ENCODE data around the gene LTF.

DNA sequence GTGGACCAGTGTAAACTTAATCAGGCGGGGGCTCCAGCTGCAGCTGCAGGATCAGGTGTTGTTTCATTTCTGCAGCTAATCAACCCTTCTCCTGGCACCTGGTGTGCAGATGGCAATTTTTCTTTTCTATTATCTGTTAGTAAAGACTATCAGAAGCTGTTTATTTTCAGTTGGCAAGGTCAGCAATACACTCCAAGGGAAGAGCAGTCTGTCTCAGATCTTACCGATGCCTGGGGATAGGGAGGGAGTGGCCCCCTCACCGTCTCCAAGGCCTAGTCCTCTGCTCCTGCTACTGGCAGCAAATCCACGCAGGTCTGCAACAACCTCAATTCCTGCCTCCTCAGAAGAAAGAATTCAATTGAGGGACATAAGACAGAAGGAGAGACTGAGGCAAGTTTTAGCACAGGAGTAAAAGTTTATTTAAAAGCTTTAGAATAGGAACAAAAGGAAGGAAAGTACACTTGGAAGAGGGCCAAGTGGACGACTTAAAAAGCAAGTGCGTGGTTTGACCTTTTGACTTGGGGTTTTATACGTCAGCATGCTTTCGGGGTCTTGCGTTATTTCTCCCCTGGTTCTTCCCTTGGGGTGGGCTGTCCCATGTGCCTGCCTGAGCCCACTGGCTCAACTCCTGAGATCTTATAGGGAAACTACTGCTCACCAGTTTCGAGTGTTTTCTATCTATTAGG lies 48.4 kb downstream of the LTF start:
- TF ChIP-seq, protein P1, sequence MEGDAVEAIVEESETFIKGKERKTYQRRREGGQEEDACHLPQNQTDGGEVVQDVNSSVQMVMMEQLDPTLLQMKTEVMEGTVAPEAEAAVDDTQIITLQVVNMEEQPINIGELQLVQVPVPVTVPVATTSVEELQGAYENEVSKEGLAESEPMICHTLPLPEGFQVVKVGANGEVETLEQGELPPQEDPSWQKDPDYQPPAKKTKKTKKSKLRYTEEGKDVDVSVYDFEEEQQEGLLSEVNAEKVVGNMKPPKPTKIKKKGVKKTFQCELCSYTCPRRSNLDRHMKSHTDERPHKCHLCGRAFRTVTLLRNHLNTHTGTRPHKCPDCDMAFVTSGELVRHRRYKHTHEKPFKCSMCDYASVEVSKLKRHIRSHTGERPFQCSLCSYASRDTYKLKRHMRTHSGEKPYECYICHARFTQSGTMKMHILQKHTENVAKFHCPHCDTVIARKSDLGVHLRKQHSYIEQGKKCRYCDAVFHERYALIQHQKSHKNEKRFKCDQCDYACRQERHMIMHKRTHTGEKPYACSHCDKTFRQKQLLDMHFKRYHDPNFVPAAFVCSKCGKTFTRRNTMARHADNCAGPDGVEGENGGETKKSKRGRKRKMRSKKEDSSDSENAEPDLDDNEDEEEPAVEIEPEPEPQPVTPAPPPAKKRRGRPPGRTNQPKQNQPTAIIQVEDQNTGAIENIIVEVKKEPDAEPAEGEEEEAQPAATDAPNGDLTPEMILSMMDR (IDR thresholded peaks at IDR 0.05 in 4 of 5, conservative IDR thresholded peaks at IDR 0.05 in 1 of 5), result no peak
- TF ChIP-seq POLR2A (IDR thresholded peaks at IDR 0.05), result no peak

All from gastrocnemius medialis (tissue), 4 donors.